HCT116 (cell line): ENCODE measurements around the gene PLCXD1. TPM values are rescaled to one million over a fixed set of nuclear protein-coding genes. Genes with fewer than 3 reads are reported as not detected.

ENCODE experiments used
- ATAC-seq: fragments of 200-7000 bp; cut with Tn5 transposase; 2 replicates; pipeline ENCODE4 v1.9.1; 2020; ENCODE audit warnings: mild to moderate bottlenecking, moderate library complexity
- BruUV-seq: library from RNA; stranded (reverse); fragments of 400-500 nt; replicated peaks from 2 replicates; lab custom pipeline; 2021; lab: Mats Ljungman, UMichigan
- CTCF ChIA-PET: fragments of 300-600 bp; sonication (Branson Sonifier 250); formaldehyde crosslinking; loops from one replicate; lab custom pipeline; 2021; ENCODE audit warnings: antibody characterized with exemption; lab: Charles Lee
- POLR2A ChIA-PET: fragments of 300-600, 350-600 bp; sonication (Branson Sonifier 250); formaldehyde crosslinking; loops from one replicate; lab custom pipeline; 2021; ENCODE audit warnings: antibody characterized with exemption; lab: Charles Lee
- RAD21 ChIA-PET, 2 experiments: fragments of 300-600 bp; sonication (Branson Sonifier 250); formaldehyde crosslinking; loops; one replicate each; lab custom pipeline; 2023; ENCODE audit warnings: low total read pairs in 2 of 2; ENCODE audit not compliant: uncharacterized antibody in 2 of 2, unreplicated experiment in 2 of 2, low non-redundant PET in 1 of 2; lab: Charles Lee
- DNase-seq: peaks from one replicate; pipeline ENCODE4 v3.0.0-alpha.2; 2010; ENCODE audit warnings: low read depth, low spot score
- H2AFZ ChIP-seq: fragments of 200-600 bp; shearing (Covaris generic), sonication (generic); 2 replicates; pipeline ENCODE4 v1.6.1; 2017; ENCODE audit warnings: low read depth, mixed run types, mixed read lengths, antibody characterized with exemption, low read length; ENCODE audit not compliant: poor library complexity, severe bottlenecking
- H3K27ac ChIP-seq: 2 replicates; pipeline ENCODE4 v1.5.1; 2012; ENCODE audit warnings: low read depth, low read length
- H3K27me3 ChIP-seq: fragments of 200-600 bp; sonication (generic); 2 replicates; pipeline ENCODE4 v1.6.1; 2016; ENCODE audit warnings: mixed run types, low read length, mixed read lengths; ENCODE audit not compliant: insufficient read depth
- H3K36me3 ChIP-seq, 2 experiments: fragments of 200-500 bp in 1 of 2; fragments of 200-600 bp in 1 of 2; sonication (Bioruptor generic) in 1 of 2; sonication (generic) in 1 of 2; 2 replicates each; pipeline versions ENCODE4 v1.5.1 to v1.6.1; 2014 to 2016; ENCODE audit warnings: low read length in 2 of 2, inconsistent platforms in 1 of 2, mixed read lengths in 1 of 2, mixed run types in 1 of 2; ENCODE audit not compliant: insufficient read depth in 2 of 2, control insufficient read depth in 1 of 2
- H3K4me1 ChIP-seq, 2 experiments: fragments of 200-600 bp in 1 of 2; sonication (generic) in 1 of 2; 2 replicates each; pipeline versions ENCODE4 v1.5.1 to v1.6.1; 2012 to 2017; ENCODE audit warnings: low read length in 2 of 2, inconsistent platforms in 1 of 2, mild to moderate bottlenecking in 1 of 2, mixed read lengths in 1 of 2, mixed run types in 1 of 2, moderate library complexity in 1 of 2; ENCODE audit not compliant: insufficient read depth in 2 of 2, control insufficient read depth in 1 of 2
- H3K4me2 ChIP-seq: fragments of 200-600 bp; sonication (generic); 2 replicates; pipeline ENCODE4 v1.6.1; 2017; ENCODE audit warnings: mixed run types, low read length, mixed read lengths
- H3K4me3 ChIP-seq, 2 experiments: fragments of 200-600 bp in 1 of 2; sonication (generic) in 1 of 2; replicated peaks in 1 of 2; 2 replicates each; pipeline ENCODE4 v1.5.1; 2011 to 2016; ENCODE audit warnings: low read length in 2 of 2, control low read depth in 1 of 2, low read depth in 1 of 2, mild to moderate bottlenecking in 1 of 2, mixed read lengths in 1 of 2, mixed run types in 1 of 2
- H3K79me2 ChIP-seq: fragments of 200-600 bp; sonication (generic); 2 replicates; pipeline ENCODE4 v1.6.1; 2017; ENCODE audit warnings: mild to moderate bottlenecking, mixed run types, low read length, moderate library complexity, mixed read lengths; ENCODE audit not compliant: insufficient read depth
- H3K9ac ChIP-seq: fragments of 200-600 bp; sonication (generic); 2 replicates; pipeline ENCODE4 v1.6.1; 2016; ENCODE audit warnings: low read length, mixed read lengths
- H3K9me2 ChIP-seq: fragments of 200-600 bp; sonication (generic), shearing (Covaris generic); 2 replicates; pipeline ENCODE4 v1.6.1; 2017; ENCODE audit warnings: mixed run types, mild to moderate bottlenecking, moderate library complexity; ENCODE audit not compliant: insufficient read depth
- H3K9me3 ChIP-seq, 2 experiments: fragments of 200-500 bp in 1 of 2; fragments of 200-600 bp in 1 of 2; sonication (Bioruptor generic) in 1 of 2; sonication (generic) in 1 of 2; 2 replicates each; pipeline ENCODE4 v1.6.1; 2014 to 2017; ENCODE audit warnings: low read length in 2 of 2, mixed read lengths in 2 of 2, inconsistent platforms in 1 of 2, low read depth in 1 of 2, mild to moderate bottlenecking in 1 of 2, mixed run types in 1 of 2, moderate library complexity in 1 of 2; ENCODE audit not compliant: control insufficient read depth in 1 of 2, insufficient read depth in 1 of 2
- H4K20me1 ChIP-seq: fragments of 200-600 bp; sonication (generic), shearing (Covaris generic); 2 replicates; pipeline ENCODE4 v1.6.1; 2017; ENCODE audit warnings: mixed run types, mild to moderate bottlenecking, moderate library complexity; ENCODE audit not compliant: insufficient read depth
- CTCF ChIP-seq, 3 experiments: fragments of 200-600 bp in 1 of 3; sonication (generic) in 1 of 3; IDR thresholded peaks in 2 of 3; conservative IDR thresholded peaks in 1 of 3; 2 replicates each; pipeline ENCODE4 v1.5.1; 2012 to 2017; ENCODE audit warnings: low read depth in 2 of 3, low read length in 2 of 3, antibody characterized with exemption in 1 of 3, borderline replicate concordance in 1 of 3, control low read depth in 1 of 3, mild to moderate bottlenecking in 1 of 3, mixed read lengths in 1 of 3, mixed run types in 1 of 3, moderate library complexity in 1 of 3; ENCODE audit not compliant: insufficient read depth in 1 of 3
- EGR1 ChIP-seq: IDR thresholded peaks from 2 replicates; pipeline ENCODE4 v1.6.1; 2012; ENCODE audit warnings: low read depth
- ELF1 ChIP-seq: IDR thresholded peaks from 2 replicates; pipeline ENCODE4 v1.6.1; 2012; ENCODE audit warnings: low read depth, borderline replicate concordance
- EZH2 ChIP-seq: fragments of 200-600 bp; sonication (generic); IDR thresholded peaks from 2 replicates; pipeline ENCODE4 v1.6.1; 2017; ENCODE audit warnings: antibody characterized with exemption, mixed run types
- FOSL1 ChIP-seq: IDR thresholded peaks from 2 replicates; pipeline ENCODE4 v1.6.1; 2012; ENCODE audit warnings: low read depth
- POLR2A ChIP-seq: IDR thresholded peaks from 2 replicates; pipeline ENCODE4 v1.7.0; 2011; ENCODE audit warnings: borderline replicate concordance; ENCODE audit not compliant: insufficient read depth, insufficient read length; ENCODE audit errors: extremely low read depth
- SIN3A ChIP-seq: IDR thresholded peaks from 2 replicates; pipeline ENCODE4 v1.6.1; 2012; ENCODE audit warnings: low read depth
- SRF ChIP-seq: IDR thresholded peaks from 2 replicates; pipeline ENCODE4 v1.6.1; 2012; ENCODE audit warnings: low read depth
- YY1 ChIP-seq: IDR thresholded peaks from 2 replicates; pipeline ENCODE4 v1.6.1; 2011; ENCODE audit warnings: low read length, low read depth, moderate library complexity, mild to moderate bottlenecking; ENCODE audit not compliant: insufficient replicate concordance; ENCODE audit errors: extremely low read depth
- ZFX ChIP-seq: fragments of 450-650 bp; IDR thresholded peaks from 2 replicates; pipeline ENCODE4 v1.6.1; 2017
- intact Hi-C: fragments of 100-400 bp; cut with micrococcal nuclease; formaldehyde crosslinking; loops from 2 replicates; pipeline ENCODE4 v1.10.0; 2022
- total RNA-seq: library from RNA; stranded (reverse); gene quantifications from one replicate; pipeline ENCODE4 v1.2.1, GENCODE V29; 2021; ENCODE audit not compliant: unreplicated experiment
- TF ChIP-seq, protein P1 (sequence below): IDR thresholded peaks from 2 replicates; pipeline ENCODE4 v1.6.1; 2012

PLCXD1 gene
- total RNA-seq, 1 experiment from 2014 or later = 26.3 TPM

GRCh38 chrX:344371-344901, 63.3 kb downstream of the PLCXD1 start:
- H3K9ac ChIP-seq = no peak overlapping the region
- no peak for ATAC-seq
- no peak overlapping the region for H3K4me2 ChIP-seq
- ChIA-PET RAD21 (no interaction called here), POLR2A (no interaction called here), CTCF (no interaction called here)
- no peaks in the 10 kb centered on the region for H3K36me3 ChIP-seq
- intact Hi-C loops = no loop called here
- H3K79me2 ChIP-seq = no peaks in the 10 kb centered on the region
- no peak overlapping the region for H3K27ac ChIP-seq
- H3K27me3 ChIP-seq = no peaks in the 10 kb centered on the region
- H4K20me1 ChIP-seq = no peaks in the 10 kb centered on the region
- DNase-seq = no peak
- no peak for TF ChIP-seq POLR2A
- TF ChIP-seq CTCF (IDR thresholded peaks at IDR 0.05 in 2 of 3, conservative IDR thresholded peaks at IDR 0.05 in 1 of 3; ENCODE audit: borderline replicate concordance in 1 of 3, insufficient read depth in 1 of 3, low read depth in 2 of 3, low read length in 2 of 3) = no peak
- no peak for TF ChIP-seq FOSL1
- no peak for TF ChIP-seq EZH2
- no peak for TF ChIP-seq YY1
- TF ChIP-seq EGR1 = no peak
- TF ChIP-seq ELF1 = no peak
- TF ChIP-seq SRF = no peak
- TF ChIP-seq, protein P1, sequence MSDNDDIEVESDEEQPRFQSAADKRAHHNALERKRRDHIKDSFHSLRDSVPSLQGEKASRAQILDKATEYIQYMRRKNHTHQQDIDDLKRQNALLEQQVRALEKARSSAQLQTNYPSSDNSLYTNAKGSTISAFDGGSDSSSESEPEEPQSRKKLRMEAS = no peak
- no peak for TF ChIP-seq SIN3A
- TF ChIP-seq ZFX = no peak
- no peak overlapping the region for H2AFZ ChIP-seq
- no peaks in the 10 kb centered on the region for H3K4me1 ChIP-seq
- no peaks in the 10 kb centered on the region for H3K9me3 ChIP-seq
- BruUV-seq = no TSS peak
- no peak overlapping the region for H3K4me3 ChIP-seq
- H3K9me2 ChIP-seq = no peaks in the 10 kb centered on the region
